T-cell (primary cell): ENCODE results near the gene HEXD. TPM values are rescaled to one million over a fixed set of nuclear protein-coding genes. Genes with fewer than 3 reads are reported as not detected.
"Not testable (repeated sequence)": the region's sequence is repeated elsewhere in the genome, so short reads cannot be mapped to it uniquely, and the experiment has no call there.

ENCODE experiments used
- ATAC-seq, 4 experiments: fragments of 200-7000 bp in 3 of 4; fragments of 150-1000 bp in 1 of 4; cut with Tn5 transposase; replicated peaks in 1 of 4; 1 replicate in 3 of 4; 2 replicates in 1 of 4; pipeline ENCODE4 v1.10.0; 2021; ENCODE audit warnings: moderate library complexity in 3 of 4, mild to moderate bottlenecking in 2 of 4, moderate number of reproducible peaks in 1 of 4
- CTCF ChIA-PET, 2 donors: fragments of 300-600 bp; sonication (Branson Sonifier 250); formaldehyde crosslinking; loops; one replicate each; lab custom pipeline; 2022; ENCODE audit warnings: antibody characterized with exemption in 2 of 2; lab: Charles Lee
- POLR2A ChIA-PET, 2 donors: fragments of 300-600 bp; sonication (Branson Sonifier 250); formaldehyde crosslinking; loops; one replicate each; lab custom pipeline; 2022; ENCODE audit warnings: antibody characterized with exemption in 2 of 2; lab: Charles Lee
- DNase-seq, 35 experiments: peaks; one replicate each; pipeline versions ENCODE4 v3.0.0 to v3.0.0-alpha.2; 2013 to 2023
- H3K27ac ChIP-seq: one replicate; pipeline ENCODE4 v1.5.1; 2013; ENCODE audit warnings: low read length
- H3K27me3 ChIP-seq, 2 experiments: replicated peaks in 1 of 2; 1 replicate in 1 of 2; 2 replicates in 1 of 2; pipeline versions ENCODE4 v1.6.1 to v1.7.0; 2013; ENCODE audit warnings: low read length in 1 of 2, mixed read lengths in 1 of 2; ENCODE audit not compliant: control insufficient read depth in 2 of 2, insufficient read depth in 2 of 2; ENCODE audit errors: extremely low read depth in 1 of 2
- H3K36me3 ChIP-seq, 2 donors: 1 replicate in 1 of 2; 2 replicates in 1 of 2; pipeline versions ENCODE4 v1.6.1 to v1.7.0; 2013; ENCODE audit warnings: low read length in 1 of 2; ENCODE audit not compliant: control insufficient read depth in 2 of 2, insufficient read depth in 1 of 2; ENCODE audit errors: extremely low read depth in 1 of 2
- H3K4me1 ChIP-seq, 2 experiments: 1 replicate in 1 of 2; 2 replicates in 1 of 2; pipeline versions ENCODE4 v1.6.1 to v1.7.0; 2013; ENCODE audit warnings: low read length in 2 of 2, mixed read lengths in 1 of 2; ENCODE audit not compliant: insufficient read depth in 2 of 2, control insufficient read depth in 1 of 2; ENCODE audit errors: extremely low read depth in 1 of 2
- H3K4me3 ChIP-seq, 2 donors: 1 replicate in 1 of 2; 2 replicates in 1 of 2; pipeline versions ENCODE4 v1.5.1 to v1.7.0; 2013; ENCODE audit warnings: mild to moderate bottlenecking in 2 of 2, low read length in 1 of 2, moderate library complexity in 1 of 2; ENCODE audit not compliant: control insufficient read depth in 1 of 2; ENCODE audit errors: extremely low read depth in 1 of 2
- H3K9me3 ChIP-seq: 2 replicates; pipeline ENCODE4 v1.7.0; 2013
- H3K27ac Mint-ChIP-seq, 2 donors: one replicate each; pipeline ENCODE4 v1.8.0; 2020 to 2021; ENCODE audit warnings: mild to moderate bottlenecking in 2 of 2, mixed read lengths in 2 of 2
- H3K27me3 Mint-ChIP-seq, 2 donors: one replicate each; pipeline ENCODE4 v1.8.0; 2021 to 2022; ENCODE audit warnings: mixed read lengths in 2 of 2
- H3K36me3 Mint-ChIP-seq: one replicate; pipeline ENCODE4 v1.8.0; 2021; ENCODE audit warnings: mixed read lengths
- H3K4me1 Mint-ChIP-seq, 3 donors: one replicate each; pipeline ENCODE4 v1.8.0; 2020 to 2022; ENCODE audit warnings: mixed read lengths in 3 of 3, mild to moderate bottlenecking in 1 of 3
- H3K4me3 Mint-ChIP-seq, 3 donors: one replicate each; pipeline ENCODE4 v1.8.0; 2020 to 2022; ENCODE audit warnings: mild to moderate bottlenecking in 3 of 3, mixed read lengths in 3 of 3, moderate library complexity in 3 of 3
- H3K9me3 Mint-ChIP-seq, 3 donors: one replicate each; pipeline ENCODE4 v1.8.0; 2020 to 2022; ENCODE audit warnings: mixed read lengths in 3 of 3
- WGBS: methylation state at CpG from one replicate; pipeline ENCODE4 v1.1.5; 2013; ENCODE audit warnings: missing lambda C conversion rate; ENCODE audit not compliant: insufficient coverage; 5-methylcytosine and 5-hydroxymethylcytosine counted together
- total RNA-seq, 35 experiments: library from RNA in 6 of 35; stranded (reverse) in 6 of 35; fragments of 120-200 nt in 1 of 35; gene quantifications; one replicate each; pipeline versions ENCODE4 v1.2.1 to v1.2.4 and lab custom pipeline; 2013 to 2026

Gene HEXD
- total RNA-seq, 5 donors from 2014 or later (not counting 1 experiment from before 2014, with no cell fraction given) = 51.2 to 128 (median 113) TPM

- no peaks in the 10 kb centered on the region for H3K36me3 ChIP-seq
- Mint-ChIP-seq H3K36me3 (no peaks in the 10 kb centered on the region), H3K27ac (no peak overlapping the region), H3K4me1 (peaks cover 10 to 17% (median 17%) of the 10 kb centered on the region in 3 donors), H3K4me3 (peak overlapping the region in 2 of 3 donors; percentile 24 to 62), H3K9me3 (no peaks in the 10 kb centered on the region), H3K27me3 (peaks cover 26 to 55% of the 10 kb centered on the region in 2 donors)
- peaks cover 4 to 66% of the 10 kb centered on the region in 2 experiments for H3K27me3 ChIP-seq
- ChIA-PET POLR2A (no interaction called here), CTCF (no interaction called here)
- peaks cover 2 to 12% of the 10 kb centered on the region in 2 experiments for H3K4me1 ChIP-seq
- no peak overlapping the region for H3K4me3 ChIP-seq
- DNase-seq = no peak
- no peak overlapping the region for H3K27ac ChIP-seq
- no peaks in the 10 kb centered on the region for H3K9me3 ChIP-seq
- 49% methylated on average over 21 of the region's 41 CpGs for WGBS
- no peak for ATAC-seq
Measured at GRCh38 chr17:82372249-82373071, 45.7 kb upstream of the HEXD start.

- ATAC-seq, POLR2A ChIA-PET, H3K9me3 Mint-ChIP-seq, H3K36me3 ChIP-seq, DNase-seq, H3K27ac ChIP-seq, CTCF ChIA-PET, H3K4me3 ChIP-seq, H3K36me3 Mint-ChIP-seq, H3K9me3 ChIP-seq: not testable (repeated sequence)
- Histone ChIP-seq H3K27me3 (peaks cover 4 to 65% of the 10 kb centered on the region in 2 experiments), H3K4me1 (peaks cover 2 to 12% of the 10 kb centered on the region in 2 experiments)
- H3K4me1 Mint-ChIP-seq = peaks cover 10 to 17% (median 17%) of the 10 kb centered on the region in 3 donors
- WGBS = 86% methylated on average over 6 of the region's 10 CpGs
- H3K4me3 Mint-ChIP-seq = peak overlapping the region in 1 of 3 donors; percentile 62
- H3K27ac Mint-ChIP-seq = peak overlapping the region in 1 of 2 donors; percentile 15
- peaks cover 26 to 51% of the 10 kb centered on the region in 2 donors for H3K27me3 Mint-ChIP-seq
Measured at GRCh38 chr17:82373072-82373452, 45.1 kb upstream of the HEXD start.

- ATAC-seq = no peak
- Mint-ChIP-seq H3K36me3 (no peaks in the 10 kb centered on the region), H3K27me3 (peaks cover 29 to 52% of the 10 kb centered on the region in 2 donors), H3K4me3 (peak overlapping the region in 1 of 3 donors; percentile 62), H3K9me3 (no peaks in the 10 kb centered on the region), H3K27ac (no peak overlapping the region), H3K4me1 (peaks cover 10 to 17% (median 17%) of the 10 kb centered on the region in 3 donors)
- Histone ChIP-seq H3K9me3 (no peaks in the 10 kb centered on the region), H3K27ac (no peak overlapping the region), H3K27me3 (peaks cover 4 to 74% of the 10 kb centered on the region in 2 experiments), H3K36me3 (no peaks in the 10 kb centered on the region), H3K4me3 (no peak overlapping the region), H3K4me1 (peaks cover 2 to 12% of the 10 kb centered on the region in 2 experiments)
- WGBS = 92% methylated on average over 34 of the region's 37 CpGs
- DNase-seq = no peak
- CTCF ChIA-PET = no interaction called here
- POLR2A ChIA-PET = no interaction called here
Measured at GRCh38 chr17:82373731-82374625, 44.2 kb upstream of the HEXD start.

- ChIA-PET CTCF (no interaction called here), POLR2A (no interaction called here)
- peaks cover 2 to 12% of the 10 kb centered on the region in 2 experiments for H3K4me1 ChIP-seq
- no peak overlapping the region for H3K4me3 ChIP-seq
- Mint-ChIP-seq H3K4me3 (no peak overlapping the region), H3K36me3 (no peaks in the 10 kb centered on the region), H3K4me1 (peaks cover 10 to 18% (median 17%) of the 10 kb centered on the region in 3 donors), H3K27ac (no peak overlapping the region), H3K27me3 (peaks cover 26 to 47% of the 10 kb centered on the region in 2 donors), H3K9me3 (no peaks in the 10 kb centered on the region)
- H3K9me3 ChIP-seq = no peaks in the 10 kb centered on the region
- no peak overlapping the region for H3K27ac ChIP-seq
- no peaks in the 10 kb centered on the region for H3K36me3 ChIP-seq
- 33% methylated on average over 76 of the region's 79 CpGs for WGBS
- peaks cover 4 to 76% of the 10 kb centered on the region in 2 experiments for H3K27me3 ChIP-seq
- ATAC-seq = no peak
- DNase-seq = no peak
Measured at GRCh38 chr17:82374626-82375331, 43.4 kb upstream of the HEXD start.

GRCh38 chr17:82375359-82376041 lies 42.6 kb upstream of the HEXD start:
- ChIA-PET CTCF (no interaction called here), POLR2A (no interaction called here)
- no peak overlapping the region for H3K27ac ChIP-seq
- peaks cover under 1 to 75% of the 10 kb centered on the region in 2 experiments for H3K27me3 ChIP-seq
- DNase-seq (no peak), ATAC-seq (no peak)
- no peaks in the 10 kb centered on the region for H3K36me3 Mint-ChIP-seq
- H3K9me3 ChIP-seq = no peaks in the 10 kb centered on the region
- H3K27me3 Mint-ChIP-seq = peaks cover 28 to 48% of the 10 kb centered on the region in 2 donors
- H3K4me3 Mint-ChIP-seq = no peak overlapping the region
- no peak overlapping the region for H3K27ac Mint-ChIP-seq
- H3K4me3 ChIP-seq = no peak overlapping the region
- peaks cover 2 to 9% of the 10 kb centered on the region in 2 experiments for H3K4me1 ChIP-seq
- no peaks in the 10 kb centered on the region for H3K9me3 Mint-ChIP-seq
- 57% methylated on average over 46 of the region's 46 CpGs for WGBS
- peaks cover 11 to 25% (median 19%) of the 10 kb centered on the region in 3 donors for H3K4me1 Mint-ChIP-seq
- H3K36me3 ChIP-seq = no peaks in the 10 kb centered on the region
